HG03108 (cell line): Measurements from ENCODE around the gene TRIB2.

Experiments used
- ATAC-seq: cut with Tn5 transposase; IDR thresholded peaks from one replicate; pipeline ENCODE4 v1.9.1; 2021; ENCODE audit warnings: moderate library complexity; ENCODE audit not compliant: unreplicated experiment

The TRIB2 gene

GRCh38 chr2:12737738-12738485, 21.2 kb downstream of the TRIB2 start:
- ATAC-seq, result no peak

- ATAC-seq, result no peak
These were observed 23.1 kb downstream of the TRIB2 start for GRCh38 chr2:12739721-12740254.

GRCh38 chr2:12741380-12741779, 24.6 kb downstream of the TRIB2 start:
- ATAC-seq, result no peak

GRCh38 chr2:12742891-12743290, 26.2 kb downstream of the TRIB2 start:
- ATAC-seq, result no peak

- ATAC-seq, result no peak
These were observed 33.6 kb downstream of the TRIB2 start for GRCh38 chr2:12750166-12750905.

GRCh38 chr2:12754643-12755042, 37.9 kb downstream of the TRIB2 start:
- no peak for ATAC-seq

GRCh38 chr2:12755384-12755783, 38.6 kb downstream of the TRIB2 start:
- ATAC-seq, result no peak

GRCh38 chr2:12759248-12759647, 42.5 kb downstream of the TRIB2 start:
- ATAC-seq, result no peak

GRCh38 chr2:12761104-12761503, 44.4 kb downstream of the TRIB2 start:
- ATAC-seq, result no peak

- ATAC-seq, result no peak
These were observed 45.6 kb downstream of the TRIB2 start for GRCh38 chr2:12762337-12762736.

GRCh38 chr2:12762976-12763375, 46.2 kb downstream of the TRIB2 start:
- no peak for ATAC-seq

GRCh38 chr2:12763486-12763885, 46.8 kb downstream of the TRIB2 start:
- no peak for ATAC-seq

- no peak for ATAC-seq
These were observed 47.5 kb downstream of the TRIB2 start for GRCh38 chr2:12764075-12764730.

GRCh38 chr2:12764849-12765605, 48.3 kb downstream of the TRIB2 start:
- ATAC-seq, result no peak

- ATAC-seq, result no peak
These were observed 49.7 kb downstream of the TRIB2 start for GRCh38 chr2:12766421-12766879.

- no peak for ATAC-seq
These were observed 50.8 kb downstream of the TRIB2 start for GRCh38 chr2:12767541-12767940.

- ATAC-seq, result no peak
These were observed 51.4 kb downstream of the TRIB2 start for GRCh38 chr2:12767996-12768624.

GRCh38 chr2:12769492-12770105, 52.9 kb downstream of the TRIB2 start:
- no peak for ATAC-seq

GRCh38 chr2:12770300-12770968, 53.7 kb downstream of the TRIB2 start:
- ATAC-seq, result no peak
